Neutrophil (primary cell): ENCODE measurements around the gene RNF182.

Experiments
- H3K27ac ChIP-seq: fragments of 200-600 bp; sonication (generic); 2 replicates; pipeline ENCODE4 v1.5.1; 2016; ENCODE audit warnings: mild to moderate bottlenecking, moderate library complexity
- H3K27me3 ChIP-seq: fragments of 200-600 bp; sonication (generic); 2 replicates; pipeline ENCODE4 v1.6.0; 2016; ENCODE audit warnings: mild to moderate bottlenecking
- H3K36me3 ChIP-seq: fragments of 200-600 bp; sonication (generic); 2 replicates; pipeline ENCODE4 v1.5.1; 2017
- H3K4me1 ChIP-seq, 2 experiments: fragments of 200-600 bp in 1 of 2; sonication (generic) in 1 of 2; 1 replicate in 1 of 2; 2 replicates in 1 of 2; pipeline versions ENCODE4 v1.5.1 to v1.6.1; 2013 to 2016; ENCODE audit warnings: low read depth in 1 of 2, low read length in 1 of 2, mild to moderate bottlenecking in 1 of 2, moderate library complexity in 1 of 2; ENCODE audit not compliant: control insufficient read depth in 1 of 2, insufficient read depth in 1 of 2
- H3K4me3 ChIP-seq, 2 experiments: fragments of 200-600 bp in 1 of 2; sonication (generic) in 1 of 2; 1 replicate in 1 of 2; 2 replicates in 1 of 2; pipeline ENCODE4 v1.5.1; 2013 to 2016; ENCODE audit warnings: low read depth in 1 of 2, low read length in 1 of 2, mild to moderate bottlenecking in 1 of 2, moderate library complexity in 1 of 2
- H3K9me3 ChIP-seq: fragments of 200-600 bp; sonication (generic); 2 replicates; pipeline ENCODE4 v1.5.1; 2016
- CTCF ChIP-seq: fragments of 200-600 bp; sonication (generic); IDR thresholded peaks from 2 replicates; pipeline ENCODE4 v1.5.1; 2016; ENCODE audit warnings: antibody characterized with exemption

RNF182 gene

GRCh38 chr6:13986700-13987399 is 62.1 kb downstream of the RNF182 start:
- no peaks in the 10 kb centered on the region for H3K9me3 ChIP-seq
- H3K4me3 ChIP-seq: no peak overlapping the region
- no peaks in the 10 kb centered on the region for H3K4me1 ChIP-seq
- no peak overlapping the region for H3K27ac ChIP-seq
- no peak for TF ChIP-seq CTCF
- H3K27me3 ChIP-seq: peaks cover 29% of the 10 kb centered on the region
- no peaks in the 10 kb centered on the region for H3K36me3 ChIP-seq

GRCh38 chr6:13987400-13987865 is 62.7 kb downstream of the RNF182 start:
- Histone ChIP-seq H3K36me3 (no peaks in the 10 kb centered on the region), H3K27me3 (peaks cover 27% of the 10 kb centered on the region), H3K4me3 (no peak overlapping the region), H3K27ac (no peak overlapping the region), H3K9me3 (no peaks in the 10 kb centered on the region), H3K4me1 (no peaks in the 10 kb centered on the region)
- TF ChIP-seq CTCF: no peak

GRCh38 chr6:13988049-13988738 is 63.4 kb downstream of the RNF182 start:
- TF ChIP-seq CTCF: no peak

GRCh38 chr6:13988908-13989307 is 64.2 kb downstream of the RNF182 start:
- H3K4me1 ChIP-seq: no peaks in the 10 kb centered on the region
- H3K9me3 ChIP-seq: no peaks in the 10 kb centered on the region
- H3K36me3 ChIP-seq: no peaks in the 10 kb centered on the region
- no peak overlapping the region for H3K27ac ChIP-seq
- TF ChIP-seq CTCF: no peak
- no peak overlapping the region for H3K4me3 ChIP-seq
- H3K27me3 ChIP-seq: peaks cover 23% of the 10 kb centered on the region

More at GRCh38 chr6:13988049-13988738, 63.4 kb downstream of the RNF182 start:
- Histone ChIP-seq H3K4me3 (no peak overlapping the region), H3K9me3 (no peaks in the 10 kb centered on the region), H3K4me1 (no peaks in the 10 kb centered on the region), H3K27me3 (peaks cover 25% of the 10 kb centered on the region), H3K36me3 (no peaks in the 10 kb centered on the region), H3K27ac (no peak overlapping the region)

- Histone ChIP-seq H3K27ac (no peak overlapping the region), H3K4me1 (no peaks in the 10 kb centered on the region), H3K36me3 (no peaks in the 10 kb centered on the region), H3K27me3 (peaks cover 19% of the 10 kb centered on the region), H3K4me3 (no peak overlapping the region), H3K9me3 (no peaks in the 10 kb centered on the region)
- no peak for TF ChIP-seq CTCF
These were observed 64.9 kb downstream of the RNF182 start for GRCh38 chr6:13989496-13990144.
